Heart left ventricle (tissue), 16 donors: ENCODE data around the gene CKAP5. TPM values are rescaled to one million over a fixed set of nuclear protein-coding genes. Genes with fewer than 3 reads are reported as not detected.

ENCODE experiments used
- ATAC-seq, 4 donors: fragments of 200-7000 bp; cut with Tn5 transposase; one replicate each; pipeline ENCODE4 v1.9.1; 2020 to 2022; ENCODE audit warnings: moderate library complexity in 4 of 4, mild to moderate bottlenecking in 3 of 4, moderate number of reproducible peaks in 1 of 4
- DNase-seq, 5 donors: peaks; one replicate each; pipeline ENCODE4 v3.0.0-alpha.2; 2020
- H3K27ac ChIP-seq, 12 donors: fragments of 200-600 bp; sonication (generic) in 4 of 12; one replicate each; pipeline versions ENCODE4 v1.5.0 to v1.8.0; 2016 to 2022; ENCODE audit warnings: mild to moderate bottlenecking in 2 of 12
- H3K27me3 ChIP-seq, 9 donors: fragments of 200-600 bp; sonication (generic) in 2 of 9; one replicate each; pipeline versions ENCODE4 v1.5.1 to v1.8.0; 2016 to 2022; ENCODE audit warnings: mild to moderate bottlenecking in 3 of 9
- H3K36me3 ChIP-seq, 9 donors: fragments of 200-600 bp; sonication (generic) in 2 of 9; one replicate each; pipeline versions ENCODE4 v1.5.0 to v1.8.0; 2018 to 2022; ENCODE audit warnings: mild to moderate bottlenecking in 2 of 9
- H3K4me1 ChIP-seq, 12 donors: fragments of 200-600 bp; sonication (generic) in 4 of 12; one replicate each; pipeline versions ENCODE4 v1.5.0 to v1.8.0; 2016 to 2022; ENCODE audit warnings: mild to moderate bottlenecking in 3 of 12
- H3K4me3 ChIP-seq, 12 donors: fragments of 200-600 bp; sonication (generic) in 4 of 12; one replicate each; pipeline versions ENCODE4 v1.5.0 to v1.8.0; 2017 to 2022; ENCODE audit warnings: mild to moderate bottlenecking in 9 of 12, moderate library complexity in 4 of 12
- H3K9me3 ChIP-seq, 12 donors: fragments of 200-600 bp; sonication (generic) in 4 of 12; one replicate each; pipeline versions ENCODE4 v1.5.0 to v1.8.0; 2016 to 2022; ENCODE audit warnings: mild to moderate bottlenecking in 1 of 12
- POLR2A ChIP-seq, 2 donors: fragments of 450-650 bp; IDR thresholded peaks; one replicate each; pipeline ENCODE4 v1.6.1; 2017; ENCODE audit warnings: antibody characterized with exemption in 2 of 2, mild to moderate bottlenecking in 2 of 2, moderate library complexity in 2 of 2
- WGBS, 4 donors: extraction: QIAGEN DNeasy Blood & Tissue Kit in 2 of 4; methylation state at CpG; one replicate each; pipeline versions ENCODE4 v1.1.5 to v1.1.7; 2013 to 2018; 5-methylcytosine and 5-hydroxymethylcytosine counted together
- intact Hi-C, 10 donors: fragments of 100-400 bp; cut with DNase I; formaldehyde crosslinking; loops; one replicate each; pipeline versions ENCODE4 v1.11.1 to v1.14.2; 2022
- long read RNA-seq, 3 donors: library from polyadenylated mRNA; unstranded; transcript quantifications; one replicate each; pipeline ENCODE4 v2.0.0, GENCODE V29; 2020 to 2021
- polyA plus RNA-seq, 2 donors: library from polyadenylated mRNA; stranded (reverse); fragments of 200-250 nt; gene quantifications; one replicate each; pipeline ENCODE4 v1.2.3, GENCODE V29; 2013
- total RNA-seq, 9 donors: library from RNA; depleted of rRNA in 2 of 9; stranded (reverse); fragments of >200 nt in 2 of 9; fragmentation: NEBNext Ultra II Directional in 3 of 9; extraction: Animal tissue kit (Norgen Biotek cat#: 25700) in 3 of 9; gene quantifications; one replicate each; pipeline versions ENCODE4 v1.1.0 to v1.2.4, GENCODE V29; 2016 to 2023
- TF ChIP-seq, protein P1 (sequence below), 12 donors: fragments of 200-600 bp; sonication (generic) in 4 of 12; IDR thresholded peaks; one replicate each; pipeline versions ENCODE4 v1.5.0 to v1.8.0; 2018 to 2022; ENCODE audit warnings: antibody characterized with exemption in 12 of 12, mild to moderate bottlenecking in 5 of 12
- donor health status: ischemic (EF 13 %, LVEDD 7.1; RV severe dilation, severe dysfunction).
- donor health status: healthy with polysubstance abuse.
- donor health status: DM: no; HTN: yes; CAD: no.
- donor health status: DM: no; HTN: no; CAD: no.
- donor health status: ischemic (EF 25% LVEDD 6.9; RV normal size, moderate dysfunction).
- donor health status: ischemic (EF 25% LVEDD 5.7; RV mildly dilated, moderate dysfunction).
- donor health status: healthy.
- donor health status: DM: yes; HTN: yes; CAD: no.
- donor health status: ischemic (EF 35%, LVEDD 5.7; RV mildly dilated, moderate dysfunction).
- donor health status: nonischemic (EF 11% LVEDD 7.7; RV severe dilation, severe dysfunction).
- donor health status: DM: yes; HTN: yes; CAD: no.
- donor health status: PGD.
- donor health status: ischemic (EF 29% LVEDD 5.4; RV normal size, mild dysfunction).
- donor health status: nonischemic (EF 23%, LVEDD 6.1; RV moderate dilation, normal function).

CKAP5 gene
- total RNA-seq (100 to 1,000 TPM in 1 of 9 donors, 10 to 100 TPM in 8; 41.7 to 108 (median 76.0) TPM), polyA plus RNA-seq (10 to 100 TPM; 12.3 to 27.4 TPM)
- long read RNA-seq, donor 1, full-length matches to known transcripts: 7 of 27 reads
- long read RNA-seq, donor 1, partial matches to known transcripts: 13 of 27 reads
- long read RNA-seq, donor 1, other reads (novel, unspliced or antisense): 7 of 27 reads
- long read RNA-seq, donor 2, full-length matches to known transcripts: 5 of 39 reads
- long read RNA-seq, donor 2, partial matches to known transcripts: 30 of 39 reads
- long read RNA-seq, donor 2, other reads (novel, unspliced or antisense): 4 of 39 reads
- long read RNA-seq, donor 3, full-length matches to known transcripts: 3 of 20 reads
- long read RNA-seq, donor 3, partial matches to known transcripts: 12 of 20 reads
- long read RNA-seq, donor 3, other reads (novel, unspliced or antisense): 5 of 20 reads

DNA sequence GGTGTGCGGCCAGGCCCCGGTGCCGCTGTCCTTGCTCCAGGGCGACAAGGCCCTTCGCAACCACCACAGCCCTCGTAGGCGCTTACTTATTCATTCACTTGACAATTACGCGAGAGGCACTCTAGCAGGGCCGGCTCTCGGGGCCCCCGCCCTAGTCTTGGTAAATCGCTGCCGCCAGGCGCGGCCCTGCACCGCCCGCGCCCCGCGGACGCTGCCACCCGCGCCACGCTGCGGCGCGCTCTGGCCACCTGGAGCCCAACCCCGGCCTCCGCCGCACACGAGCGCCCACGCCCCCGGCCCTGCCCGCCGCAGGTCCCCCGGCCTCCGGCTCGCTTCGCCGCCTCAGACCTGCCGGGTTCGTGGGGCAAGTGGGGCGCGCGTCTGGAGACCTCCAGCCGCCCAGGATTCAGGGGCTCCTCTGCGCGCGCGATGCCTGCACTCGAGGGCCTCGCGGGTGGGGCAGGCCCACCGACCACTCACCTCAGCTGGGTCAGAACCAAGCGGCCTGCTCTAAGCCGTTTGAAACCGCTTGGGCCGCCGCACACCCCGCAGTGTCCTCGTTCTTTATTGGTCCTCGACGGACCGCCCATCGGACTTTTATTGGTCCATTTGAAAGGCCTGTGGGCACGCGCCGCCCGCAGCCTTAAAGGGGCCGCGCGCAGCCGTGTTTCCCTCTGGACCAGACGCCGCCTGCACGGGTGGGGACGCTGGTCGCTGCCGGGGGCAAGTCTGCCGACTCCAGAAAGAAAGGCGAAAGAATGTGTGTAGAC is at the start of gene CKAP5:
Gene CKAP5 (minus strand): TSS at position 541 of the 770 bp plus-strand sequence. CDS start 25,049 bp downstream, outside the sequence.
- ATAC-seq (peak; percentile 96 to 99 (median 99)), DNase-seq (peak; percentile 91 to 94 (median 92))
- H3K4me3 ChIP-seq: peak within 1 kb of the TSS; percentile 48 to 100 (median 88)
- peaks cover 0 to 26% (median 17%) of the 10 kb centered on the region in 12 donors for H3K4me1 ChIP-seq
- H3K27ac ChIP-seq: peak within 1 kb of the TSS; percentile 27 to 88 (median 80)
- peak in 1 of 2 donors; percentile 72 for TF ChIP-seq POLR2A (IDR thresholded peaks at IDR 0.05)
- TF ChIP-seq, protein P1, sequence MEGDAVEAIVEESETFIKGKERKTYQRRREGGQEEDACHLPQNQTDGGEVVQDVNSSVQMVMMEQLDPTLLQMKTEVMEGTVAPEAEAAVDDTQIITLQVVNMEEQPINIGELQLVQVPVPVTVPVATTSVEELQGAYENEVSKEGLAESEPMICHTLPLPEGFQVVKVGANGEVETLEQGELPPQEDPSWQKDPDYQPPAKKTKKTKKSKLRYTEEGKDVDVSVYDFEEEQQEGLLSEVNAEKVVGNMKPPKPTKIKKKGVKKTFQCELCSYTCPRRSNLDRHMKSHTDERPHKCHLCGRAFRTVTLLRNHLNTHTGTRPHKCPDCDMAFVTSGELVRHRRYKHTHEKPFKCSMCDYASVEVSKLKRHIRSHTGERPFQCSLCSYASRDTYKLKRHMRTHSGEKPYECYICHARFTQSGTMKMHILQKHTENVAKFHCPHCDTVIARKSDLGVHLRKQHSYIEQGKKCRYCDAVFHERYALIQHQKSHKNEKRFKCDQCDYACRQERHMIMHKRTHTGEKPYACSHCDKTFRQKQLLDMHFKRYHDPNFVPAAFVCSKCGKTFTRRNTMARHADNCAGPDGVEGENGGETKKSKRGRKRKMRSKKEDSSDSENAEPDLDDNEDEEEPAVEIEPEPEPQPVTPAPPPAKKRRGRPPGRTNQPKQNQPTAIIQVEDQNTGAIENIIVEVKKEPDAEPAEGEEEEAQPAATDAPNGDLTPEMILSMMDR (IDR thresholded peaks at IDR 0.05): no peak
- no peaks in the 10 kb centered on the region for H3K27me3 ChIP-seq
- peaks cover 0 to 5% (median 0%) of the 10 kb centered on the region in 9 donors for H3K36me3 ChIP-seq
- intact Hi-C loops: loop anchor here in 3 of 10 donors (2.0 kb wide), 1 partner anchor 19 kb away; no protein-coding TSS in a partner anchor
- H3K9me3 ChIP-seq: no peaks in the 10 kb centered on the region
- 0 to 1% (median 0%) methylated on average over 53 to 83 of the region's 83 CpGs for WGBS, 4 donors

- H3K4me1 ChIP-seq: peaks cover 0 to 16% (median 2%) of the 10 kb centered on the region in 12 donors
- H3K4me3 ChIP-seq: no peak overlapping the region
- DNase-seq (peak; percentile 67 to 86 (median 80)), ATAC-seq (peak; percentile 88 to 95 (median 93))
- H3K36me3 ChIP-seq: peaks cover 0 to 36% (median 20%) of the 10 kb centered on the region in 9 donors
- 49 to 66% (median 57%) methylated on average over 6 to 10 of the region's 10 CpGs for WGBS, 4 donors
- H3K27ac ChIP-seq: peak overlapping the region in 3 of 12 donors; percentile 9 to 49 (median 22)
- H3K9me3 ChIP-seq: no peaks in the 10 kb centered on the region
- intact Hi-C loops: loop anchor here in 1 of 10 donors (10.0 kb wide), 1 partner anchor 459 kb away; the partner anchor contains the start of gene MYBPC3
- no peaks in the 10 kb centered on the region for H3K27me3 ChIP-seq
- TF ChIP-seq, protein P1 (IDR thresholded peaks at IDR 0.05): no peak
- TF ChIP-seq POLR2A (IDR thresholded peaks at IDR 0.05): no peak
Measured at GRCh38 chr11:46895821-46896220, 49.7 kb upstream of the CKAP5 start.

DNA sequence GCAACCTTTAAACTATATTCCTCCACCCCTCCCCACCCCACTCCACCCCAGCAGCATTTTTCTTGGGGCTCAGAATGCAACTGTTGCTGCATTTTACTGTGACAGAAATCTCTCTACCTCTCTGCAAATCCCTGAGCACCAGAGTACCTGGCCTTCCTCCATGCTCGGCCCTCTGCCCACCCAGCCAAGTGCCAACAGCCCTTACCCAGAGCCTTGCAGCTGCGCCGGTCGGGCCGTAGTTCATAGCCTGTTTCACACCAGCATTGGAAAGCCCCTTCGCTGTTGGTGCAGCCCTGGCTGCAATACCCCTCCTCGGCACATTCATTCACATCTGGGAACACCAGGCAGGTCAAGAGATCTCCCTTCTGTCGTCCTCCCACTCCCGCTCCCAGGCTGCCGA is 48.9 kb upstream of the CKAP5 start:
- TF ChIP-seq, protein P1 (IDR thresholded peaks at IDR 0.05): no peak
- TF ChIP-seq POLR2A (IDR thresholded peaks at IDR 0.05): no peak
- Histone ChIP-seq H3K27ac (no peak overlapping the region), H3K9me3 (no peaks in the 10 kb centered on the region), H3K27me3 (no peaks in the 10 kb centered on the region), H3K4me1 (peaks cover 0 to 16% (median 2%) of the 10 kb centered on the region in 12 donors), H3K4me3 (no peak overlapping the region), H3K36me3 (peaks cover 0 to 36% (median 20%) of the 10 kb centered on the region in 9 donors)
- intact Hi-C loops: loop anchor here in 2 of 10 donors (5.0 to 10.0 kb wide), 2 partner anchors 460 to 462 kb away; partner anchors contain the start of gene MYBPC3 (in 1 of the 2)
- no peak for DNase-seq
- no peak for ATAC-seq
- WGBS, 4 donors: 82 to 95% (median 90%) methylated on average over 10 of the region's 10 CpGs
